ENCODE measurements around the gene OSBPL5. TPM values are rescaled to one million over a fixed set of nuclear protein-coding genes. Genes with fewer than 3 reads are reported as not detected.

The OSBPL5 gene
- total RNA-seq, 4 donors from 2014 or later: 12.9 to 64.2 (median 22.3) TPM

GRCh38 chr11:3106736-3107524 lies 58.2 kb downstream of the OSBPL5 start:
- TF ChIP-seq, protein P1, sequence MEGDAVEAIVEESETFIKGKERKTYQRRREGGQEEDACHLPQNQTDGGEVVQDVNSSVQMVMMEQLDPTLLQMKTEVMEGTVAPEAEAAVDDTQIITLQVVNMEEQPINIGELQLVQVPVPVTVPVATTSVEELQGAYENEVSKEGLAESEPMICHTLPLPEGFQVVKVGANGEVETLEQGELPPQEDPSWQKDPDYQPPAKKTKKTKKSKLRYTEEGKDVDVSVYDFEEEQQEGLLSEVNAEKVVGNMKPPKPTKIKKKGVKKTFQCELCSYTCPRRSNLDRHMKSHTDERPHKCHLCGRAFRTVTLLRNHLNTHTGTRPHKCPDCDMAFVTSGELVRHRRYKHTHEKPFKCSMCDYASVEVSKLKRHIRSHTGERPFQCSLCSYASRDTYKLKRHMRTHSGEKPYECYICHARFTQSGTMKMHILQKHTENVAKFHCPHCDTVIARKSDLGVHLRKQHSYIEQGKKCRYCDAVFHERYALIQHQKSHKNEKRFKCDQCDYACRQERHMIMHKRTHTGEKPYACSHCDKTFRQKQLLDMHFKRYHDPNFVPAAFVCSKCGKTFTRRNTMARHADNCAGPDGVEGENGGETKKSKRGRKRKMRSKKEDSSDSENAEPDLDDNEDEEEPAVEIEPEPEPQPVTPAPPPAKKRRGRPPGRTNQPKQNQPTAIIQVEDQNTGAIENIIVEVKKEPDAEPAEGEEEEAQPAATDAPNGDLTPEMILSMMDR (IDR thresholded peaks at IDR 0.05; ENCODE audit: low read depth): no peak

DNA sequence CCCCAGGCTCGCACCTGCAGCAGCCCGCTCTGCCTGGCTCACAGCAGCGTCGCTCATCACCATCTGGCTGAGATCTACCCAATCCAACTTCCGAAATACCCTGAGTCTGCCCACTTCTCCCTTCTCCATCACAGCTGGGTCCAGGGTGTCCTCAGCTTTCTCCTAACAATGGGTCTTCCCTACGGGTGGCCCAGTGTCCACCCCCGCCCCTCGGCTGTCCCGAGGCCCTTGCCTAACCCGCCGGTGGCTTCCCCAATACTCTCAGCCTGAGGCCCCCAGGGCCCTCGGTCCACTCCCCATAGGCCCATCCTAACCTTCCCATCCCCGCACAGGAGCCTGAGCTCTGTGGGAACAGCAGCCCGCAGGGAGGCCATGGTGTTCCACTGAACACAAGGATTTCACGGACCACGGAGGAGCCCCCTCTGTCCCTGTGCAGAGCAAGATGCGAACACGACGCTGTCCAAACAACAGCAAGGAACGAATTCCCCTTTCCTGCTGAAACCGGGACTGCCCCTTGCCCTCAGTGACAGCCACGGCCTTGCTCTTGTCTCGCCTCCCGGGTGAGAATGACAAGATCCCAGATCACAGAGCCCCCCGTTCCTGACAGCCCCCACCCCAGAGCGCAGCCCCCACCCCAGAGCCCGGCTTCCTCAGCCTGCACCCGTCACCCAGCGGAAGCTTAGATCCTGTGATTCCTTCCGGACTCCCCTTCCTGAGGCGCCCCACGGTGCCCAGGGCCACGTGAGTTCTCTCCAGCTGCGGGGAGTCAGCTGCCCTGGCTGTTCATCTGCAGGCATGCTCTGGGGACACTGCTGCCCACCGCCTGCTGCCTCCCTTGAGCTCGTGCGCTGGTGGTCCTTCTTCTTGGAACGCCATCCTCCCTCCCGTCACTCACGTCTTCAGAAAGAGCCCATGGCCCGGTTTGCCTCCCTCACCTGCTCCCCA lies 59.0 kb downstream of the OSBPL5 start:
- TF ChIP-seq, protein P1 (IDR thresholded peaks at IDR 0.05; ENCODE audit: low read depth): no peak

- TF ChIP-seq, protein P1 (IDR thresholded peaks at IDR 0.05; ENCODE audit: low read depth): no peak
These were observed 59.9 kb downstream of the OSBPL5 start for GRCh38 chr11:3104961-3105790.

- TF ChIP-seq, protein P1 (IDR thresholded peaks at IDR 0.05; ENCODE audit: low read depth): no peak
These were observed 60.9 kb downstream of the OSBPL5 start for GRCh38 chr11:3104051-3104714.

DNA sequence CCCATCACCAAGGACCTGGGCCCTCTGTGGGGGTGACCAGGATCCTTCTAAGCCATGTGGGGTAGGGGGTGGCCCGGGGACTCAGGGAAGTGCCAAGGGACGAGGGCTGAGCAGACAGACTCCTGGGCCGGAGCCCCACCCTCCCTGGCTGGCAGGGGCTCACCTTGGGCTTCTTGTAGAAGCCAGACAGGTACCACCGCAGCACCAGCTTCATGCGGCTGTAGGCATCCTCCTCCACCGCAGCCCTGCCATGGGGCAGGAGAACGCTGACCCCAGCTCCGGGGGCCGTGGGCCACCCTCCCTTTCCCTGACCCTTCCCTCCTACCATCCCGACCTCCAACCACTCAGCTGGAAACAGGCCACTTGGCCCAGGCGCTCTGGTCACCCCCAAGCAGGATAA lies 62.0 kb downstream of the OSBPL5 start:
- TF ChIP-seq, protein P1 (IDR thresholded peaks at IDR 0.05; ENCODE audit: low read depth): no peak

GRCh38 chr11:3102641-3102921 lies 62.5 kb downstream of the OSBPL5 start:
- TF ChIP-seq, protein P1 (IDR thresholded peaks at IDR 0.05; ENCODE audit: low read depth): no peak

Measured in subcutaneous adipose tissue (tissue), 4 donors.